HG02943 (cell line): ENCODE data around the gene C2orf74.
A peak's percentile ranks its signal among the peaks of the same experiment; 100 is the strongest.
"Not testable (repeated sequence)": the region's sequence is repeated elsewhere in the genome, so short reads cannot be mapped to it uniquely, and the experiment has no call there.

Experiments
- ATAC-seq: cut with Tn5 transposase; IDR thresholded peaks from one replicate; pipeline ENCODE4 v1.9.1; 2021; ENCODE audit warnings: mild to moderate bottlenecking, low read depth, moderate library complexity; ENCODE audit not compliant: unreplicated experiment

Gene C2orf74

GRCh38 chr2:61172671-61173070 lies 10.7 kb downstream of the C2orf74 start:
- no peak for ATAC-seq

- ATAC-seq, result no peak
These were observed 11.1 kb downstream of the C2orf74 start for GRCh38 chr2:61173116-61173515.

- no peak for ATAC-seq
These were observed 13.0 kb downstream of the C2orf74 start for GRCh38 chr2:61175036-61175435.

GRCh38 chr2:61176755-61177726 lies 15.1 kb downstream of the C2orf74 start:
- peak; percentile 70 for ATAC-seq

GRCh38 chr2:61177727-61178549 lies 15.9 kb downstream of the C2orf74 start:
- ATAC-seq, result peak; percentile 0

DNA sequence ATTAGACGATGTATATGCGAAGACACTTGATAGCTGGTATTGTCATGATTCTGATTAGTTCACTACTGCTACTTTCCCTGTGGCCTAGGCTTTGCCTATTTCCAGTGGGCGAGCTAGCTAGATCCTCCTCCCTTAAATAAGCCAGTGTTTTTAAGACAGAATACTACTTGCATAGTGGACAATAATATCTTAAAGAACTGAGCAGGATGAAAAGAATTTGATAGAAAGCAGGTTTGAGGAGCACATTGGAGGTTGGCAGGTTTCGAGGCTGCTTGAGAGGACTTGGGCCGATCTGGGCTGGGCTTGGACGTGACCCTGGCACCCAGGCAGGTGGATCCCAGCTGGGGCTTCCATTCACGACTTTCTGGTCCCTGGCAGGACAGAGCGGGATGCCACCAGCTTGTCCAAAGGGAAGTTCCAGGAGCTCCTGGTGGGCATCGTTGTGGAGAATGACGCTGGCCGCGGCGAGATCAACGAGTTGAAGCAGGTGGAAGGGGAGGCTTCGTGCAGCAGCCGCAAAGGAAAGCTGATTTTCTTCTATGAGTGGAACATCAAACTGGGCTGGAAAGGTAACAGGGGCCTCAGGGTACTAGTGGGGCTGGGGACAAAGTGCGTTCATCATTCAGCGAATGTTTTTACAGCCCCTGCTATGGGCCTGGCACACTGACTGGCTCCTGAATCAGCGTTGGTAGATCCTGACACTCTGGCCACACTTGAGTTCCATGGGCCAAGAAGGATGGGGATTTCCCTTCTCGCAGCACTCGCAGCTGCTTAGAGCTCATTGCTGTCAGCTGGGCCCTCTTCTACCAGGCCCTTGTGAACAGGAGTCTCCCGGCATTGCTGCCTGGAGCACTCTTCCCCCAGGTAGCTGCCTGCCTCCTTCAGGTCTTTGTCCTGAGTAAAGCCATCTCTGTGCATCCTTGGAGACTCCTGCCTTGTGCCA lies 16.9 kb downstream of the C2orf74 start:
- ATAC-seq, result no peak

- ATAC-seq, result no peak
These were observed 18.0 kb downstream of the C2orf74 start for GRCh38 chr2:61179701-61180639.

DNA sequence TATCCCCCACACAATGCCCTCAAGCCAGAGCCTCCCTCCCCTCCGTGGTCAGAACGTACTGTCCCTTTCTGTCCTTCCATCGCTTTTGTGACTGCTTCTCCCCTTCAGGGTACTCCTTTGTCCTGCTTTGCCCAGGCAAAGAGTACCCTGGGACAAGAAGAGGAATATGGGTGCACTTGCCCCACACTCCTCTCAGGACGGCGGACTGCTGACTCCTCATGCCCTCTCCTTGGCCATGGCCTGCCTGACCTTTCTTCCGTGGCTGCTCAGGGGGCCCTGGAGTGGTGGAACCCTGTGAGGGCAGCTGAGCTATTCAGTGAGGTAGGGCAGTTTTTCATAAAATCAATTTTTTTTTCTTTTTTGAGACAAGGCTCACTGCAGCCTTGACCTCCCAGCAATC lies 18.7 kb downstream of the C2orf74 start:
- no peak for ATAC-seq

- no peak for ATAC-seq
These were observed 19.5 kb downstream of the C2orf74 start for GRCh38 chr2:61181382-61182058.

DNA sequence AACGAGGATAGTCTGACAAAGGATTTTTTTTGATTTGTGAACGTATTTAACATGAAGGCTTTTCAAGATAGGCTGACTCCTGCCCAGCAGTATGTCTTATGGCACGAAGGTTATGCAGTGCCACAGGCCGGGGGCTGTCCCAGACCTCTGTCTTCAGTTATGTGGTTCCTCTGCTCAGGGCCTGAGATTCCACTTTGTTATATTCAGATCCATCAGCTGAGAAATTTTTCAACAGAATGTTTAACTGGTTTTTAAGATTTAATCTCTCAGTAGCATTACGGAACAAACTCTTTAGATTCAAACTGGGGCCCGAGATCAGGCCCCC lies 20.0 kb downstream of the C2orf74 start:
- ATAC-seq, result no peak

- ATAC-seq, result no peak
These were observed 21.8 kb downstream of the C2orf74 start for GRCh38 chr2:61183795-61184194.

GRCh38 chr2:61184263-61184662 lies 22.3 kb downstream of the C2orf74 start:
- ATAC-seq, result no peak

DNA sequence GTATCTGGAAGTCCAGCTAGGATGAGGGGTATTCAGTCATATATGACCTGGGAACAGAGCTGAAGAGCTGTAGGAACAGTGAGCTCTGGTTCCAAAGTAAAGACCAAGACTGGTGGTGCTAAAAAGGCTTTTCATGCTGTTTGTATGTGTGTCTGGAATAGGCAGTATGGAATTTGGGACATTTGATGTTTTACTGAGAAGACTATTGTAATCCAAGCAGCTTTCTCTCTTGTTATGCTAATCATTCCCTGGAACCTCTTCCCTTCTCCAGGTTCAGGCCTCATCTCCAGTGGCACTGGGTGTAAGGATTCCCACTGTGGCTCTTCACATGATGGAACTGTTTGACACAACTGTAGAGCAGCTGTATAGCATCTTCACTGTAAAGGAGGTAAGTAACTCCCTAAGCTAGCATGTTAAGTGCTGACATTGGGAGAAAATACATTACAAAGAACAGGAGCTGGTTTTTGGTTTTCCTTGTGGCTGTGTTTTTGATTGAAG lies 23.3 kb downstream of the C2orf74 start:
- no peak for ATAC-seq

DNA sequence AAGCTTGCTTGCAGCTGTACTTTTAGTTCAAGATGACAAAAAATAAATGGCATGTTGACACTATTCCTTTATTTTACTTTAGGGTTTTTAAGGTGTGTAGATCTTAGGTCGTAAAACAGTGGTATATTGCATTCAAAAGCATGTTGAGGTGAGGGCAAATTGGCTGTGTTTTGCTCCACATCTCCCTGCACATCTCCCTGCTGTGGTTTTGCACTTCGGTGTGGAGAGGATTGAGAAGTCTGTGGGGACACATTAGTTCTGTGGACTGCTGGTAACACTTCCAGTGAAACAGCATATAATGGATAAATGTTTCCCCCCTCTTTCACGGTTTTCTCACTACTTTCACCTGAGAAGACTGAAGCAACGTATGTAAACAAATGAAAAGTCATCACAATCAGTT lies 25.1 kb downstream of the C2orf74 start:
- no peak for ATAC-seq

DNA sequence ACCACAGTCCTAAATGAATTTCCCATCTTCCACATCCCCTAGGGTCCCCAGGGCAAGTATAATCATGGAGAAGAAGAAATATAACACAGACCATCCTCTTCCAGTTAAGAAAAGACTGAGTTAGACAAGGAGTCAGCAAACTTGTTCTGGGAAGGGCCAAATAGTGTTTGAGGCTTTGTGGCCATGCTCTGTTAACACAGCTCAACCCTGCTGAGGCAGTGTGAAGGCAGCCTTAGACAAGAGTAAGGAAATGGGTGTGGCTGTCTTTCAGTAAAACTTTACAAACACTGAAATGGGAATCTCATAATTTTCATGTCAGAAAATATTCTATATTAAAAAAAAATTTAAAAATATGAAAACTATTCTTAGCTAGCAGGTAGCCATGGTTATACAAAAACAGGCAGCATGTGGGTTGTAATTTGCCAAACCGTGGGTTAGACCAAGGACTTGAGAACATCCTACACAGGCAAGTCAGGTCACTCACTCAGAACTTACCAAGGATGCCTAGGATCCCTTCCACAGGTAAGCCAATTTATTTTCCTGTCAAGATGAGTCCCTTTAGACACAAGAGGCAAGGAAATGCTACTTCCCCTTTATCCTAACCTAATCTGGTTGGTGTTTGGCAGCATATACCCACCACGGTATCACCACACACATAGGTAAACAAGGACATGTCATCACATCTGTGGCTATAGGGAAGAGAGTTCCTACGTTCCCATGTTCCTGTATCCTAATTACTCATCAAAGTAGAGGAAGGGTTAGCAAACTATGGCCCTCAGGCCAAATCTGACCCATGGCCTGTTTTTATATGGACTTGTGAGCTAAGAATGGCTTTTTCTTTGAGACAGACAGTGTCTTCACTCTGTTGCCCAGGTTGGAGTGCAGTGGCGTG lies 31.9 kb downstream of the C2orf74 start:
- ATAC-seq, result no peak

GRCh38 chr2:61194646-61195045 lies 32.7 kb downstream of the C2orf74 start:
- not testable (repeated sequence) for ATAC-seq

DNA sequence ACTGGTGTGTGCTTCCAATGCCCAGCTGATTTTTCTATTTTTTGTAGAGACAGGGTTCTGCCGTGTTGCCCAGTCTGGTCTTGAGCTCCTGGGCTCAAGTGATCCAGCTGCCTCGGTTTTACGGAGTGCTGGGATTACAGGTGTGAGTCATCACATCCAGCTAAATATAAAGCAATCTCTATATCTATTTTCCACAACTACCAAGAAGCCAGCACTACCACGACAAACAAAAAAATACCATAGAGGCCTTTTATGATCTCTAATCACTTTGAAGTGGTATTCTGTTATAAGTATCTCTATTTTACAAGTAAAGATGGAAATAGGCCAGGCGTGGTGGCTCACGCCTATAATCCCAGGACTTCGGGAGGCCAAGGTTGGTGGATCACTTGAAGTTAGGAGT lies 34.7 kb downstream of the C2orf74 start:
- ATAC-seq, result no peak

- no peak for ATAC-seq
These were observed 43.1 kb downstream of the C2orf74 start for GRCh38 chr2:61205132-61205531.
